ENCODE data around the gene CDC42SE1. TPM values are rescaled to one million over a fixed set of nuclear protein-coding genes. Genes with fewer than 3 reads are reported as not detected.

Gene CDC42SE1
- total and polyA plus RNA-seq, 9 of the 15 experiments (the other 6 are each of a cell fraction or from before 2014, with no cell fraction given), result 78.1 to 189 (median 114) TPM

DNA sequence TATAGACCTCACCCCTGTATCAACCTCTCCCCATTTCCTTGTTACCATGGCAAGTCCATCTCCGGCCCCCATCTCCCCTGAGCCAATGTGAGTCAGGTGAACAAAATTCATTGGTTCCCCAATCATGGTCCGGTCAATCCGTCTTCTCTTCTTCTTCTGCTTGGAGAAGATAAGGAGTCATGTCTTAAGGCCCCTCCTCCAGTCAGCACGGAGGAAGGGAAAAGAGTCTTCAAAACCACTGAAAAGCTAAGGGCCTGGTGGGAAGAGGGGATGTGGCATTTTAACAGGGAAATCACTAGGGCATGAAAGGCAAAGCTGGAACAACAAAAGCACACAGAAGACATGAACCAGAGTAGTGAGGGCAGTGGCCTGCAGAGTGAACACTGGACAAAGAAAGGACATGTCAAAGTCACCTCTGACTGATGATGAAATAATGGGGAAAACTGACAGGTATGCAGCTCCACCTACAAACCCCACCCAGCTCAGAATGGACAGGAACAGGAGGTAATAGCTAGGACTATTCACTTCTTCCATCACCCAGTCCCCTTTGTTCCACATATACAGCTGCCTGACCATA lies 4.4 kb downstream of the CDC42SE1 start (continued):
- TF ChIP-seq ZNF133 (CRISPR knock-in tag; IDR thresholded peaks at IDR 0.05) (no peak), NONO (IDR thresholded peaks at IDR 0.05; ENCODE audit: low read depth in 2 of 2, low read length in 1 of 2) (no peak), BMI1 (IDR thresholded peaks at IDR 0.05; ENCODE audit: low read length) (no peak), MED1 (CRISPR knock-in tag; IDR thresholded peaks at IDR 0.05; ENCODE audit: borderline replicate concordance) (no peak), ZNF445 (CRISPR knock-in tag; IDR thresholded peaks at IDR 0.05; ENCODE audit: low read depth) (no peak), ZC3H4 (CRISPR knock-in tag; IDR thresholded peaks at IDR 0.05; ENCODE audit: borderline replicate concordance) (no peak), CREM (IDR thresholded peaks at IDR 0.05; ENCODE audit: low read depth) (0 out of 2 replicates have a peak, but pooled peaks have one; percentile 13), ZNF324 (CRISPR knock-in tag; IDR thresholded peaks at IDR 0.05) (no peak), SMAD1 (IDR thresholded peaks at IDR 0.05; ENCODE audit: low read depth, low read length, partially characterized antibody) (no peak), KDM2B (CRISPR knock-in tag; IDR thresholded peaks at IDR 0.05) (no peak), ZKSCAN1 (IDR thresholded peaks at IDR 0.05; ENCODE audit: low read depth, low read length) (no peak), RNF2 (IDR thresholded peaks at IDR 0.05) (peak; percentile 76)
- TF ChIP-seq, protein P1, sequence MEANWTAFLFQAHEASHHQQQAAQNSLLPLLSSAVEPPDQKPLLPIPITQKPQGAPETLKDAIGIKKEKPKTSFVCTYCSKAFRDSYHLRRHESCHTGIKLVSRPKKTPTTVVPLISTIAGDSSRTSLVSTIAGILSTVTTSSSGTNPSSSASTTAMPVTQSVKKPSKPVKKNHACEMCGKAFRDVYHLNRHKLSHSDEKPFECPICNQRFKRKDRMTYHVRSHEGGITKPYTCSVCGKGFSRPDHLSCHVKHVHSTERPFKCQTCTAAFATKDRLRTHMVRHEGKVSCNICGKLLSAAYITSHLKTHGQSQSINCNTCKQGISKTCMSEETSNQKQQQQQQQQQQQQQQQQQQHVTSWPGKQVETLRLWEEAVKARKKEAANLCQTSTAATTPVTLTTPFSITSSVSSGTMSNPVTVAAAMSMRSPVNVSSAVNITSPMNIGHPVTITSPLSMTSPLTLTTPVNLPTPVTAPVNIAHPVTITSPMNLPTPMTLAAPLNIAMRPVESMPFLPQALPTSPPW (CRISPR knock-in tag; IDR thresholded peaks at IDR 0.05), result peak; percentile 65
- TF ChIP-seq, protein P2, sequence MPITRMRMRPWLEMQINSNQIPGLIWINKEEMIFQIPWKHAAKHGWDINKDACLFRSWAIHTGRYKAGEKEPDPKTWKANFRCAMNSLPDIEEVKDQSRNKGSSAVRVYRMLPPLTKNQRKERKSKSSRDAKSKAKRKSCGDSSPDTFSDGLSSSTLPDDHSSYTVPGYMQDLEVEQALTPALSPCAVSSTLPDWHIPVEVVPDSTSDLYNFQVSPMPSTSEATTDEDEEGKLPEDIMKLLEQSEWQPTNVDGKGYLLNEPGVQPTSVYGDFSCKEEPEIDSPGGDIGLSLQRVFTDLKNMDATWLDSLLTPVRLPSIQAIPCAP (CRISPR knock-in tag; IDR thresholded peaks at IDR 0.05; ENCODE audit: borderline replicate concordance), result no peak
- TF ChIP-seq, protein P3, sequence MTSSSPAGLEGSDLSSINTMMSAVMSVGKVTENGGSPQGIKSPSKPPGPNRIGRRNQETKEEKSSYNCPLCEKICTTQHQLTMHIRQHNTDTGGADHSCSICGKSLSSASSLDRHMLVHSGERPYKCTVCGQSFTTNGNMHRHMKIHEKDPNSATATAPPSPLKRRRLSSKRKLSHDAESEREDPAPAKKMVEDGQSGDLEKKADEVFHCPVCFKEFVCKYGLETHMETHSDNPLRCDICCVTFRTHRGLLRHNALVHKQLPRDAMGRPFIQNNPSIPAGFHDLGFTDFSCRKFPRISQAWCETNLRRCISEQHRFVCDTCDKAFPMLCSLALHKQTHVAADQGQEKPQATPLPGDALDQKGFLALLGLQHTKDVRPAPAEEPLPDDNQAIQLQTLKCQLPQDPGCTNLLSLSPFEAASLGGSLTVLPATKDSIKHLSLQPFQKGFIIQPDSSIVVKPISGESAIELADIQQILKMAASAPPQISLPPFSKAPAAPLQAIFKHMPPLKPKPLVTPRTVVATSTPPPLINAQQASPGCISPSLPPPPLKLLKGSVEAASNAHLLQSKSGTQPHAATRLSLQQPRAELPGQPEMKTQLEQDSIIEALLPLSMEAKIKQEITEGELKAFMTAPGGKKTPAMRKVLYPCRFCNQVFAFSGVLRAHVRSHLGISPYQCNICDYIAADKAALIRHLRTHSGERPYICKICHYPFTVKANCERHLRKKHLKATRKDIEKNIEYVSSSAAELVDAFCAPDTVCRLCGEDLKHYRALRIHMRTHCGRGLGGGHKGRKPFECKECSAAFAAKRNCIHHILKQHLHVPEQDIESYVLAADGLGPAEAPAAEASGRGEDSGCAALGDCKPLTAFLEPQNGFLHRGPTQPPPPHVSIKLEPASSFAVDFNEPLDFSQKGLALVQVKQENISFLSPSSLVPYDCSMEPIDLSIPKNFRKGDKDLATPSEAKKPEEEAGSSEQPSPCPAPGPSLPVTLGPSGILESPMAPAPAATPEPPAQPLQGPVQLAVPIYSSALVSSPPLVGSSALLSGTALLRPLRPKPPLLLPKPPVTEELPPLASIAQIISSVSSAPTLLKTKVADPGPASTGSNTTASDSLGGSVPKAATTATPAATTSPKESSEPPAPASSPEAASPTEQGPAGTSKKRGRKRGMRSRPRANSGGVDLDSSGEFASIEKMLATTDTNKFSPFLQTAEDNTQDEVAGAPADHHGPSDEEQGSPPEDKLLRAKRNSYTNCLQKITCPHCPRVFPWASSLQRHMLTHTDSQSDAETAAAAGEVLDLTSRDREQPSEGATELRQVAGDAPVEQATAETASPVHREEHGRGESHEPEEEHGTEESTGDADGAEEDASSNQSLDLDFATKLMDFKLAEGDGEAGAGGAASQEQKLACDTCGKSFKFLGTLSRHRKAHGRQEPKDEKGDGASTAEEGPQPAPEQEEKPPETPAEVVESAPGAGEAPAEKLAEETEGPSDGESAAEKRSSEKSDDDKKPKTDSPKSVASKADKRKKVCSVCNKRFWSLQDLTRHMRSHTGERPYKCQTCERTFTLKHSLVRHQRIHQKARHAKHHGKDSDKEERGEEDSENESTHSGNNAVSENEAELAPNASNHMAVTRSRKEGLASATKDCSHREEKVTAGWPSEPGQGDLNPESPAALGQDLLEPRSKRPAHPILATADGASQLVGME (CRISPR knock-in tag; IDR thresholded peaks at IDR 0.05), result 0 out of 2 replicates have a peak, but pooled peaks have one; percentile 79
- TF ChIP-seq, protein P4, sequence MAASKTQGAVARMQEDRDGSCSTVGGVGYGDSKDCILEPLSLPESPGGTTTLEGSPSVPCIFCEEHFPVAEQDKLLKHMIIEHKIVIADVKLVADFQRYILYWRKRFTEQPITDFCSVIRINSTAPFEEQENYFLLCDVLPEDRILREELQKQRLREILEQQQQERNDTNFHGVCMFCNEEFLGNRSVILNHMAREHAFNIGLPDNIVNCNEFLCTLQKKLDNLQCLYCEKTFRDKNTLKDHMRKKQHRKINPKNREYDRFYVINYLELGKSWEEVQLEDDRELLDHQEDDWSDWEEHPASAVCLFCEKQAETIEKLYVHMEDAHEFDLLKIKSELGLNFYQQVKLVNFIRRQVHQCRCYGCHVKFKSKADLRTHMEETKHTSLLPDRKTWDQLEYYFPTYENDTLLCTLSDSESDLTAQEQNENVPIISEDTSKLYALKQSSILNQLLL (CRISPR knock-in tag; IDR thresholded peaks at IDR 0.05; ENCODE audit: borderline replicate concordance), result no peak
- TF ChIP-seq, protein P5, sequence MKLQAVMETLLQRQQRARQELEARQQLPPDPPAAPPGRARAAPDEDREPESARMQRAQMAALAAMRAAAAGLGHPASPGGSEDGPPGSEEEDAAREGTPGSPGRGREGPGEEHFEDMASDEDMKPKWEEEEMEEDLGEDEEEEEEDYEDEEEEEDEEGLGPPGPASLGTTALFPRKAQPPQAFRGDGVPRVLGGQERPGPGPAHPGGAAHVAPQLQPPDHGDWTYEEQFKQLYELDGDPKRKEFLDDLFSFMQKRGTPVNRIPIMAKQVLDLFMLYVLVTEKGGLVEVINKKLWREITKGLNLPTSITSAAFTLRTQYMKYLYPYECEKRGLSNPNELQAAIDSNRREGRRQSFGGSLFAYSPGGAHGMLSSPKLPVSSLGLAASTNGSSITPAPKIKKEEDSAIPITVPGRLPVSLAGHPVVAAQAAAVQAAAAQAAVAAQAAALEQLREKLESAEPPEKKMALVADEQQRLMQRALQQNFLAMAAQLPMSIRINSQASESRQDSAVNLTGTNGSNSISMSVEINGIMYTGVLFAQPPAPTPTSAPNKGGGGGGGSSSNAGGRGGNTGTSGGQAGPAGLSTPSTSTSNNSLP (IDR thresholded peaks at IDR 0.05; ENCODE audit: borderline replicate concordance, low read depth, low read length), result no peak

Data from K562 (cell line).